Panc1 (cell line): Measurements from ENCODE around the gene ENPEP. TPM values are rescaled to one million over a fixed set of nuclear protein-coding genes. Genes with fewer than 3 reads are reported as not detected.
"Not testable (repeated sequence)": the region's sequence is repeated elsewhere in the genome, so short reads cannot be mapped to it uniquely, and the experiment has no call there.

Experiments
- ATAC-seq: fragments of 200-7000 bp; cut with Tn5 transposase; 2 replicates; pipeline ENCODE4 v1.9.1; 2020; ENCODE audit warnings: mild to moderate bottlenecking, moderate library complexity
- BruUV-seq: library from RNA; stranded (reverse); fragments of 400-500 nt; replicated peaks from 2 replicates; lab custom pipeline; 2021; lab: Mats Ljungman, UMichigan
- CTCF ChIA-PET: fragments of 300-600 bp; sonication (Branson Sonifier 250); formaldehyde crosslinking; loops from one replicate; lab custom pipeline; 2022; ENCODE audit warnings: antibody characterized with exemption; lab: Charles Lee
- POLR2A ChIA-PET: fragments of 300-600 bp; sonication (Branson Sonifier 250); formaldehyde crosslinking; loops from one replicate; lab custom pipeline; 2022; ENCODE audit warnings: antibody characterized with exemption; lab: Charles Lee
- DNase-seq: peaks from one replicate; pipeline ENCODE4 v3.0.0-alpha.2; 2010; ENCODE audit warnings: low read depth, low spot score
- H3K27ac ChIP-seq: 2 replicates; pipeline ENCODE4 v1.5.1; 2011; ENCODE audit warnings: mild to moderate bottlenecking, low read length, inconsistent platforms
- H3K27me3 ChIP-seq: fragments of 200-500 bp; sonication (Bioruptor generic); 2 replicates; pipeline ENCODE4 v1.6.0; 2014; ENCODE audit warnings: low read length, inconsistent platforms; ENCODE audit not compliant: control insufficient read depth, insufficient read depth
- H3K36me3 ChIP-seq: fragments of 200-500 bp; sonication (Bioruptor generic); 2 replicates; pipeline ENCODE4 v1.5.1; 2014; ENCODE audit warnings: inconsistent platforms, mild to moderate bottlenecking, low read length, moderate library complexity; ENCODE audit not compliant: control insufficient read depth, insufficient read depth
- H3K4me1 ChIP-seq: 2 replicates; pipeline ENCODE4 v1.5.1; 2011; ENCODE audit warnings: inconsistent platforms, mild to moderate bottlenecking, low read length, moderate library complexity; ENCODE audit not compliant: control insufficient read depth, insufficient read depth
- H3K4me3 ChIP-seq, 2 experiments: 2 replicates each; pipeline ENCODE4 v1.5.1; 2011 to 2012; ENCODE audit warnings: low read depth in 2 of 2, low read length in 2 of 2, mild to moderate bottlenecking in 2 of 2, inconsistent platforms in 1 of 2, moderate library complexity in 1 of 2
- H3K9me3 ChIP-seq: fragments of 200-500 bp; sonication (Bioruptor generic); 2 replicates; pipeline ENCODE4 v1.5.1; 2014; ENCODE audit warnings: low read depth, mild to moderate bottlenecking, inconsistent platforms, low read length, moderate library complexity; ENCODE audit not compliant: control insufficient read depth, insufficient read depth
- POLR2AphosphoS5 ChIP-seq: IDR thresholded peaks from 2 replicates; pipeline ENCODE4 v1.6.1; 2012; ENCODE audit warnings: mild to moderate bottlenecking, low read depth, low read length, moderate library complexity
- SIN3A ChIP-seq: IDR thresholded peaks from 2 replicates; pipeline ENCODE4 v1.6.1; 2012; ENCODE audit warnings: low read depth, mild to moderate bottlenecking, low read length, moderate library complexity, borderline replicate concordance; ENCODE audit not compliant: insufficient read depth
- TCF7L2 ChIP-seq: IDR thresholded peaks from 2 replicates; pipeline ENCODE4 v1.6.1; 2011; ENCODE audit warnings: mild to moderate bottlenecking, low read depth, low read length, inconsistent platforms
- in situ Hi-C: cut with HindIII; loops from 2 replicates; pipeline ENCODE4 v1.10.0; 2016; ENCODE audit warnings: low sequenced_read_pairs, low pct_unique_long_range_greater_than_20kb
- intact Hi-C: fragments of 100-400 bp; cut with micrococcal nuclease; formaldehyde crosslinking; loops from one replicate; pipeline ENCODE4 v1.10.0; 2022; ENCODE audit not compliant: unreplicated experiment
- total RNA-seq: library from RNA; stranded (reverse); gene quantifications from one replicate; pipeline ENCODE4 v1.2.1, GENCODE V29; 2021; ENCODE audit not compliant: unreplicated experiment
- TF ChIP-seq, protein P1 (sequence below): fragments of 450-650 bp; IDR thresholded peaks from 2 replicates; pipeline ENCODE4 v1.5.1; 2017; ENCODE audit warnings: mild to moderate bottlenecking
- TF ChIP-seq, protein P2 (sequence below), 2 experiments: IDR thresholded peaks; 2 replicates each; pipeline ENCODE4 v1.6.1; 2011 to 2012; ENCODE audit warnings: low read depth in 2 of 2, control low read depth in 1 of 2, low read length in 1 of 2, mild to moderate bottlenecking in 1 of 2, moderate library complexity in 1 of 2; ENCODE audit not compliant: insufficient read depth in 1 of 2

The ENPEP gene
- total RNA-seq, 1 experiment from 2014 or later = not detected

GRCh38 chr4:110474481-110474880, 1.5 kb upstream of the ENPEP start:
- intact Hi-C loops (no loop called here), in situ Hi-C loops (no loop called here)
- Histone ChIP-seq H3K27ac (no peak overlapping the region), H3K27me3 (no peaks in the 10 kb centered on the region), H3K4me3 (no peak overlapping the region), H3K36me3 (no peaks in the 10 kb centered on the region), H3K9me3 (no peaks in the 10 kb centered on the region), H3K4me1 (no peaks in the 10 kb centered on the region)
- no peak for ATAC-seq
- TF ChIP-seq SIN3A (no peak), TCF7L2 (no peak), POLR2AphosphoS5 (no peak)
- TF ChIP-seq, protein P1, sequence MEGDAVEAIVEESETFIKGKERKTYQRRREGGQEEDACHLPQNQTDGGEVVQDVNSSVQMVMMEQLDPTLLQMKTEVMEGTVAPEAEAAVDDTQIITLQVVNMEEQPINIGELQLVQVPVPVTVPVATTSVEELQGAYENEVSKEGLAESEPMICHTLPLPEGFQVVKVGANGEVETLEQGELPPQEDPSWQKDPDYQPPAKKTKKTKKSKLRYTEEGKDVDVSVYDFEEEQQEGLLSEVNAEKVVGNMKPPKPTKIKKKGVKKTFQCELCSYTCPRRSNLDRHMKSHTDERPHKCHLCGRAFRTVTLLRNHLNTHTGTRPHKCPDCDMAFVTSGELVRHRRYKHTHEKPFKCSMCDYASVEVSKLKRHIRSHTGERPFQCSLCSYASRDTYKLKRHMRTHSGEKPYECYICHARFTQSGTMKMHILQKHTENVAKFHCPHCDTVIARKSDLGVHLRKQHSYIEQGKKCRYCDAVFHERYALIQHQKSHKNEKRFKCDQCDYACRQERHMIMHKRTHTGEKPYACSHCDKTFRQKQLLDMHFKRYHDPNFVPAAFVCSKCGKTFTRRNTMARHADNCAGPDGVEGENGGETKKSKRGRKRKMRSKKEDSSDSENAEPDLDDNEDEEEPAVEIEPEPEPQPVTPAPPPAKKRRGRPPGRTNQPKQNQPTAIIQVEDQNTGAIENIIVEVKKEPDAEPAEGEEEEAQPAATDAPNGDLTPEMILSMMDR = no peak
- TF ChIP-seq, protein P2, sequence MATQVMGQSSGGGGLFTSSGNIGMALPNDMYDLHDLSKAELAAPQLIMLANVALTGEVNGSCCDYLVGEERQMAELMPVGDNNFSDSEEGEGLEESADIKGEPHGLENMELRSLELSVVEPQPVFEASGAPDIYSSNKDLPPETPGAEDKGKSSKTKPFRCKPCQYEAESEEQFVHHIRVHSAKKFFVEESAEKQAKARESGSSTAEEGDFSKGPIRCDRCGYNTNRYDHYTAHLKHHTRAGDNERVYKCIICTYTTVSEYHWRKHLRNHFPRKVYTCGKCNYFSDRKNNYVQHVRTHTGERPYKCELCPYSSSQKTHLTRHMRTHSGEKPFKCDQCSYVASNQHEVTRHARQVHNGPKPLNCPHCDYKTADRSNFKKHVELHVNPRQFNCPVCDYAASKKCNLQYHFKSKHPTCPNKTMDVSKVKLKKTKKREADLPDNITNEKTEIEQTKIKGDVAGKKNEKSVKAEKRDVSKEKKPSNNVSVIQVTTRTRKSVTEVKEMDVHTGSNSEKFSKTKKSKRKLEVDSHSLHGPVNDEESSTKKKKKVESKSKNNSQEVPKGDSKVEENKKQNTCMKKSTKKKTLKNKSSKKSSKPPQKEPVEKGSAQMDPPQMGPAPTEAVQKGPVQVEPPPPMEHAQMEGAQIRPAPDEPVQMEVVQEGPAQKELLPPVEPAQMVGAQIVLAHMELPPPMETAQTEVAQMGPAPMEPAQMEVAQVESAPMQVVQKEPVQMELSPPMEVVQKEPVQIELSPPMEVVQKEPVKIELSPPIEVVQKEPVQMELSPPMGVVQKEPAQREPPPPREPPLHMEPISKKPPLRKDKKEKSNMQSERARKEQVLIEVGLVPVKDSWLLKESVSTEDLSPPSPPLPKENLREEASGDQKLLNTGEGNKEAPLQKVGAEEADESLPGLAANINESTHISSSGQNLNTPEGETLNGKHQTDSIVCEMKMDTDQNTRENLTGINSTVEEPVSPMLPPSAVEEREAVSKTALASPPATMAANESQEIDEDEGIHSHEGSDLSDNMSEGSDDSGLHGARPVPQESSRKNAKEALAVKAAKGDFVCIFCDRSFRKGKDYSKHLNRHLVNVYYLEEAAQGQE (IDR thresholded peaks at IDR 0.05; ENCODE audit: insufficient read depth in 1 of 2, low read depth in 2 of 2, low read length in 1 of 2) = no peak
- DNase-seq = no peak
- ChIA-PET CTCF (no interaction called here), POLR2A (no interaction called here)
- BruUV-seq = no TSS peak

DNA sequence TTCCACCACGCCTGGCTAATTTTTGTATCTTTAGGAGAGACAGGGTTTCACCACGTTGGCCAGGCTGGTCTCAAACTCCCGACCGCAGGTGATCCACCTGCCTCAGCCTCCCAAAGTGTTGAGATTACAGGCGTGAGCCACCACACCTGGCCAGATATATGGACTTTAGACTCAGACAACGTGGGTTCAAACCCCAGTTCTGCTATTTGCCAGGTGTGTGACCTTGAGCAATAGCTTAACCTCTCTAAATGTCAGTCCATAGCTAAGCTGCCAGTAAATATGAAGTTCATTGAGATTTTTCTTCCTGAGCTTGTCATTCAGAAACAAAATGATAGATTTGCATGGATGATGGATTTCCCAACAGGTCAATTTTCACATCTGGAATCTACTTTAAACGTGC, 875 bp upstream of the ENPEP start:
- H3K9me3 ChIP-seq, CTCF ChIA-PET, H3K36me3 ChIP-seq, H3K4me3 ChIP-seq, intact Hi-C loops, ATAC-seq, H3K27me3 ChIP-seq, DNase-seq, H3K27ac ChIP-seq, in situ Hi-C loops, BruUV-seq, H3K4me1 ChIP-seq: not testable (repeated sequence)
- POLR2A ChIA-PET = interaction anchor here (0.6 kb wide), 1 partner anchor 1030 kb away, joined by 7 read pairs; no protein-coding TSS in a partner anchor

DNA sequence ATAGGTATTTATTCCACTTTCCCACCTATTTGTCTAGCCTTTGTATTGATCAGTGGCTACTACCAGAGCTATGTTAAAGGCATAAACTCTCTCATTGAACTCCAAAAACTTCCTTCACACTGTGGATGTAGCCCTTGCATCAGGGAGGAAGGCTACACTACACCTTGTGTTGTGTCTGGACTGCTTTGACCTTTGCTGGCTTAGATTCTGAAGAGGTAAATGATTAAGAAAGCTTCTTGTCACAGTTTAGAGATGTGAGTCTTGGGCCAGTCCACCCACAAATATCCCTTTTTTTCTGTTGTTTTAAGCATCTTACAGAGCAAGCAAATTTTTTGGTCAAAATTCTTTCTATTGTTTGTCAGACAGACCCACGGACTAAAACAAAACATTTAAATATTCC, 1.9 kb downstream of the ENPEP start:
- CTCF ChIA-PET = no interaction called here
- Histone ChIP-seq H3K27me3 (no peaks in the 10 kb centered on the region), H3K36me3 (no peaks in the 10 kb centered on the region), H3K4me3 (no peak overlapping the region), H3K9me3 (no peaks in the 10 kb centered on the region), H3K27ac (no peak overlapping the region), H3K4me1 (no peaks in the 10 kb centered on the region)
- no peak for ATAC-seq
- in situ Hi-C loops (no loop called here), intact Hi-C loops (no loop called here)
- no TSS peak for BruUV-seq
- no peak for TF ChIP-seq TCF7L2
- TF ChIP-seq, protein P1 = no peak
- no peak for TF ChIP-seq SIN3A
- POLR2A ChIA-PET = no interaction called here
- no peak for DNase-seq
